ENCODE data around the gene FAM3A. TPM values are rescaled to one million over a fixed set of nuclear protein-coding genes. Genes with fewer than 3 reads are reported as not detected.

Gene FAM3A
- total and polyA plus RNA-seq, 9 of the 15 experiments (the other 6 are each of a cell fraction or from before 2014, with no cell fraction given): 0.75 to 70.6 (median 27.0) TPM

DNA sequence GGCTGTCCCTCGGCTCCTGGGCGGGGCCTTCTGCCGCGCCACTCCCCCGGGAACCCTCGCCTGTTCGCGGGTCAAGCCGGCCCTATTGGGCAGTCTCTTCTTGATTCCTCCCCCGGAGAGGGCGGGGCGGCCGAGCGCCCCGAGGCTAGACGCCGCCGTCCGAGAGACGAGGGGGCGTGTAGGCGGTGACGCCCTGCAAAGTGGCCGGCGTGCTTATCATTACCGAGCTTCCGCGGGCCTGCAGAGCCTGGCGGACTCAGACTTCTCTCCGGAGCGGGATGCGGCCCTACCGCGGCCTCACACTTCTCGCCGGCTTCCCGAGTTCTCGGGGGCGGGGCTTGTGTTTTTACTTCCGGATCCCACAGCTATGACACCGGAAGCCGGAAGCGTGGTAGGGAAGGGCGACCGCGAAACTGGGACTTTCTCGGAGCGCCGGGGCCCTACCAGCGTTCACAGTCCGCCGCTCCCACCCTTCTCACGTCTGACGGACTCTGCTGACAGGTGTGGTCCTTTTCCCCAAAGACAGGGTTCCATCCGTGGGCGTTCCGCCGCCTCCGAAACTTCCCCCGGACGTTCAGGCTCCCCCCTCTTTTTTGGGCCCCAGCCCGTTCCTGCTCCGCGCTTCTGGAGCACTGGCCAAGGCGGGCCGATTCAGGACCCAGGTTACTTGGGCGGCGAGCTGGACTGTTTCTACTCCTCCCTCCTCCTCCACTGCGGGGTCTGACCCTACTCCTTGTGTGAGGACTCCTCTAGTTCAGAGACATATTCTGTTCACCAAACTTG lies 31.4 kb upstream of the FAM3A start, which contains the start of gene IKBKG (continued):
- TF ChIP-seq, protein P1, sequence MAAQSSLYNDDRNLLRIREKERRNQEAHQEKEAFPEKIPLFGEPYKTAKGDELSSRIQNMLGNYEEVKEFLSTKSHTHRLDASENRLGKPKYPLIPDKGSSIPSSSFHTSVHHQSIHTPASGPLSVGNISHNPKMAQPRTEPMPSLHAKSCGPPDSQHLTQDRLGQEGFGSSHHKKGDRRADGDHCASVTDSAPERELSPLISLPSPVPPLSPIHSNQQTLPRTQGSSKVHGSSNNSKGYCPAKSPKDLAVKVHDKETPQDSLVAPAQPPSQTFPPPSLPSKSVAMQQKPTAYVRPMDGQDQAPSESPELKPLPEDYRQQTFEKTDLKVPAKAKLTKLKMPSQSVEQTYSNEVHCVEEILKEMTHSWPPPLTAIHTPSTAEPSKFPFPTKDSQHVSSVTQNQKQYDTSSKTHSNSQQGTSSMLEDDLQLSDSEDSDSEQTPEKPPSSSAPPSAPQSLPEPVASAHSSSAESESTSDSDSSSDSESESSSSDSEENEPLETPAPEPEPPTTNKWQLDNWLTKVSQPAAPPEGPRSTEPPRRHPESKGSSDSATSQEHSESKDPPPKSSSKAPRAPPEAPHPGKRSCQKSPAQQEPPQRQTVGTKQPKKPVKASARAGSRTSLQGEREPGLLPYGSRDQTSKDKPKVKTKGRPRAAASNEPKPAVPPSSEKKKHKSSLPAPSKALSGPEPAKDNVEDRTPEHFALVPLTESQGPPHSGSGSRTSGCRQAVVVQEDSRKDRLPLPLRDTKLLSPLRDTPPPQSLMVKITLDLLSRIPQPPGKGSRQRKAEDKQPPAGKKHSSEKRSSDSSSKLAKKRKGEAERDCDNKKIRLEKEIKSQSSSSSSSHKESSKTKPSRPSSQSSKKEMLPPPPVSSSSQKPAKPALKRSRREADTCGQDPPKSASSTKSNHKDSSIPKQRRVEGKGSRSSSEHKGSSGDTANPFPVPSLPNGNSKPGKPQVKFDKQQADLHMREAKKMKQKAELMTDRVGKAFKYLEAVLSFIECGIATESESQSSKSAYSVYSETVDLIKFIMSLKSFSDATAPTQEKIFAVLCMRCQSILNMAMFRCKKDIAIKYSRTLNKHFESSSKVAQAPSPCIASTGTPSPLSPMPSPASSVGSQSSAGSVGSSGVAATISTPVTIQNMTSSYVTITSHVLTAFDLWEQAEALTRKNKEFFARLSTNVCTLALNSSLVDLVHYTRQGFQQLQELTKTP (IDR thresholded peaks at IDR 0.05; ENCODE audit: low read depth in 1 of 2, partially characterized antibody in 2 of 2): peak in 1 of 2 experiments; percentile 33
- TF ChIP-seq SNIP1 (IDR thresholded peaks at IDR 0.05; ENCODE audit: low read depth) (peak; percentile 93), BHLHE40 (IDR thresholded peaks at IDR 0.05; ENCODE audit: low read length) (no peak), ZNF586 (CRISPR knock-in tag; conservative IDR thresholded peaks at IDR 0.05) (no peak), TAF7 (tag; IDR thresholded peaks at IDR 0.05) (peak; percentile 34), STAT5B (CRISPR knock-in tag; IDR thresholded peaks at IDR 0.05) (no peak), GABPB1 (CRISPR knock-in tag; IDR thresholded peaks at IDR 0.05) (peak; percentile 90), KLF10 (CRISPR knock-in tag; IDR thresholded peaks at IDR 0.05) (no peak), KDM4B (IDR thresholded peaks at IDR 0.05; ENCODE audit: borderline replicate concordance in 2 of 2, low read depth in 1 of 2) (0 out of 4 replicates have a peak, but pooled peaks of 1 of the 2 experiments have one; percentile 64), DDX20 (tag; IDR thresholded peaks at IDR 0.05; ENCODE audit: low read depth) (no peak), CREB1 (IDR thresholded peaks at IDR 0.05) (peak; percentile 75), CREB1 (CRISPR knock-in tag; IDR thresholded peaks at IDR 0.05) (peak; percentile 52; the same call in 1 of the 2 replicates), ZNF12 (CRISPR knock-in tag; IDR thresholded peaks at IDR 0.05) (no peak)
- TF ChIP-seq, protein P2, sequence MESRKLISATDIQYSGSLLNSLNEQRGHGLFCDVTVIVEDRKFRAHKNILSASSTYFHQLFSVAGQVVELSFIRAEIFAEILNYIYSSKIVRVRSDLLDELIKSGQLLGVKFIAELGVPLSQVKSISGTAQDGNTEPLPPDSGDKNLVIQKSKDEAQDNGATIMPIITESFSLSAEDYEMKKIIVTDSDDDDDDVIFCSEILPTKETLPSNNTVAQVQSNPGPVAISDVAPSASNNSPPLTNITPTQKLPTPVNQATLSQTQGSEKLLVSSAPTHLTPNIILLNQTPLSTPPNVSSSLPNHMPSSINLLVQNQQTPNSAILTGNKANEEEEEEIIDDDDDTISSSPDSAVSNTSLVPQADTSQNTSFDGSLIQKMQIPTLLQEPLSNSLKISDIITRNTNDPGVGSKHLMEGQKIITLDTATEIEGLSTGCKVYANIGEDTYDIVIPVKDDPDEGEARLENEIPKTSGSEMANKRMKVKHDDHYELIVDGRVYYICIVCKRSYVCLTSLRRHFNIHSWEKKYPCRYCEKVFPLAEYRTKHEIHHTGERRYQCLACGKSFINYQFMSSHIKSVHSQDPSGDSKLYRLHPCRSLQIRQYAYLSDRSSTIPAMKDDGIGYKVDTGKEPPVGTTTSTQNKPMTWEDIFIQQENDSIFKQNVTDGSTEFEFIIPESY (CRISPR knock-in tag; IDR thresholded peaks at IDR 0.05): no peak
- TF ChIP-seq, protein P3, sequence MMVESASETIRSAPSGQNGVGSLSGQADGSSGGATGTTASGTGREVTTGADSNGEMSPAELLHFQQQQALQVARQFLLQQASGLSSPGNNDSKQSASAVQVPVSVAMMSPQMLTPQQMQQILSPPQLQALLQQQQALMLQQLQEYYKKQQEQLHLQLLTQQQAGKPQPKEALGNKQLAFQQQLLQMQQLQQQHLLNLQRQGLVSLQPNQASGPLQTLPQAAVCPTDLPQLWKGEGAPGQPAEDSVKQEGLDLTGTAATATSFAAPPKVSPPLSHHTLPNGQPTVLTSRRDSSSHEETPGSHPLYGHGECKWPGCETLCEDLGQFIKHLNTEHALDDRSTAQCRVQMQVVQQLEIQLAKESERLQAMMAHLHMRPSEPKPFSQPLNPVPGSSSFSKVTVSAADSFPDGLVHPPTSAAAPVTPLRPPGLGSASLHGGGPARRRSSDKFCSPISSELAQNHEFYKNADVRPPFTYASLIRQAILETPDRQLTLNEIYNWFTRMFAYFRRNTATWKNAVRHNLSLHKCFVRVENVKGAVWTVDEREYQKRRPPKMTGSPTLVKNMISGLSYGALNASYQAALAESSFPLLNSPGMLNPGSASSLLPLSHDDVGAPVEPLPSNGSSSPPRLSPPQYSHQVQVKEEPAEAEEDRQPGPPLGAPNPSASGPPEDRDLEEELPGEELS (CRISPR knock-in tag; IDR thresholded peaks at IDR 0.05; ENCODE audit: borderline replicate concordance): no peak
